NCI-H1694 treated with DMSO at 0.1 percent for 48 hours (cell line): ENCODE measurements around the gene SPRR3.
"Not testable (repeated sequence)": the region's sequence is repeated elsewhere in the genome, so short reads cannot be mapped to it uniquely, and the experiment has no call there.

Experiments
- DNase-seq: peaks from one replicate; lab custom pipeline; 2025; lab: John Stamatoyannopoulos, UW

The SPRR3 gene

GRCh38 chr1:152983743-152984142 lies 17.8 kb upstream of the SPRR3 start, which contains the start of gene SPRR1A:
Gene SPRR1A, plus strand, starts transcription at chr1:152984081. Its CDS starts 1,150 bp downstream, at chr1:152985231.
- DNase-seq: no peak

GRCh38 chr1:152986578-152986977 lies 15.0 kb upstream of the SPRR3 start:
- no peak for DNase-seq

GRCh38 chr1:152993186-152993585 lies 8.4 kb upstream of the SPRR3 start:
- DNase-seq: no peak

GRCh38 chr1:152995842-152996241 lies 5.7 kb upstream of the SPRR3 start:
- DNase-seq: no peak

- DNase-seq: no peak
These were observed 4.7 kb upstream of the SPRR3 start for GRCh38 chr1:152996633-152997400.

- DNase-seq: no peak
These were observed 3.6 kb upstream of the SPRR3 start for GRCh38 chr1:152997901-152998300.

GRCh38 chr1:152998476-152998875 lies 3.1 kb upstream of the SPRR3 start:
- DNase-seq: no peak

GRCh38 chr1:152999818-153000217 lies 1.7 kb upstream of the SPRR3 start:
- DNase-seq: no peak

GRCh38 chr1:153000294-153000693 lies 1.3 kb upstream of the SPRR3 start:
- DNase-seq: no peak

- DNase-seq: not testable (repeated sequence)
These were observed 9.7 kb downstream of the SPRR3 start for GRCh38 chr1:153011235-153011758.

GRCh38 chr1:153021829-153022228 lies 20.3 kb downstream of the SPRR3 start:
- DNase-seq: not testable (repeated sequence)

GRCh38 chr1:153022340-153022739 lies 20.8 kb downstream of the SPRR3 start:
- DNase-seq: not testable (repeated sequence)

GRCh38 chr1:153023109-153023508 lies 21.6 kb downstream of the SPRR3 start:
- DNase-seq: no peak

- DNase-seq: no peak
These were observed 22.9 kb downstream of the SPRR3 start for GRCh38 chr1:153024413-153024812.

GRCh38 chr1:153025797-153026196 lies 24.2 kb downstream of the SPRR3 start:
- no peak for DNase-seq

- DNase-seq: no peak
These were observed 27.2 kb downstream of the SPRR3 start for GRCh38 chr1:153028766-153029165.

- no peak for DNase-seq
These were observed 29.3 kb downstream of the SPRR3 start, which contains the start of gene SPRR1B for GRCh38 chr1:153030895-153031294. Gene SPRR1B, plus strand, starts transcription at chr1:153031203. Its CDS starts 1,143 bp downstream, at chr1:153032346.

- no peak for DNase-seq
These were observed 30.5 kb downstream of the SPRR3 start for GRCh38 chr1:153032073-153032472.

- no peak for DNase-seq
These were observed 31.2 kb downstream of the SPRR3 start for GRCh38 chr1:153032677-153033308.

GRCh38 chr1:153035211-153035610 lies 33.7 kb downstream of the SPRR3 start:
- no peak for DNase-seq

- DNase-seq: no peak
These were observed 39.5 kb downstream of the SPRR3 start, which contains the start of gene SPRR2D for GRCh38 chr1:153040950-153041631. Gene SPRR2D, minus strand, starts transcription at chr1:153041120. Its CDS starts 774 bp downstream, at chr1:153040346.

- no peak for DNase-seq
These were observed 47.7 kb downstream of the SPRR3 start for GRCh38 chr1:153049211-153049610.
